Measurements from ENCODE around the gene RNF212B. TPM values are rescaled to one million over a fixed set of nuclear protein-coding genes. Genes with fewer than 3 reads are reported as not detected.

RNF212B gene
- total RNA-seq, 1 experiment from 2014 or later, result not detected

DNA sequence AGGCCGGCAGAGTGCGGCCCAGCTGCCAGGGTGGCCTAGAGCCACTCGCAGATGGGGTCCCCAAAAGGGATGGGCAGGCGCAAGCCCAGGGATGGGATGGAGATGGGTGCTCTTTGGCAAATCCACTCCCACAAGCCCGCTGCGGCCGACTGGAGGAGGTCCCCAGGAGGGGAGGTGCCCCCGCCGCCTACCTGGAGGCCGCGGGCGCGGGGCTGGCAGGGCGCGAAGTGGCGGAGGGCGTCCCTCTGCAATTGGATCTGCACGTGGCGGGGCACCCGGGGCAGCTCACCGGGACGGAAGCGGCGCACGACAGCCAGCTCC lies 64.2 kb downstream of the RNF212B start:
- Histone ChIP-seq H3K4me1 (ENCODE audit: low read length) (peaks cover 38% of the 10 kb centered on the region), H2AFZ (ENCODE audit: low read length) (peak overlapping the region; percentile 18; the same call in 1 of the 2 replicates), H4K20me1 (ENCODE audit: insufficient read depth, low read depth, low read length) (no peaks in the 10 kb centered on the region), H3K27me3 (ENCODE audit: low read length) (no peaks in the 10 kb centered on the region), H3K9ac (ENCODE audit: low read length) (peak overlapping the region; percentile 80), H3K79me2 (ENCODE audit: low read length) (peaks cover 35% of the 10 kb centered on the region), H3K9me2 (replicated peaks; ENCODE audit: insufficient read depth, low read length) (no peaks in the 10 kb centered on the region), H3K4me3 (ENCODE audit: low read length) (peak overlapping the region; percentile 74), H3K4me2 (ENCODE audit: low read depth, low read length, poor library complexity, severe bottlenecking) (peak overlapping the region; percentile 87), H3K36me3 (ENCODE audit: insufficient read depth, low read length) (peaks cover 23% of the 10 kb centered on the region; the same call in 1 of the 2 replicates), H3K27ac (ENCODE audit: low read length) (peak overlapping the region; percentile 73), H3K9me3 (ENCODE audit: low read length) (no peaks in the 10 kb centered on the region)
- no peak for DNase-seq

DNA sequence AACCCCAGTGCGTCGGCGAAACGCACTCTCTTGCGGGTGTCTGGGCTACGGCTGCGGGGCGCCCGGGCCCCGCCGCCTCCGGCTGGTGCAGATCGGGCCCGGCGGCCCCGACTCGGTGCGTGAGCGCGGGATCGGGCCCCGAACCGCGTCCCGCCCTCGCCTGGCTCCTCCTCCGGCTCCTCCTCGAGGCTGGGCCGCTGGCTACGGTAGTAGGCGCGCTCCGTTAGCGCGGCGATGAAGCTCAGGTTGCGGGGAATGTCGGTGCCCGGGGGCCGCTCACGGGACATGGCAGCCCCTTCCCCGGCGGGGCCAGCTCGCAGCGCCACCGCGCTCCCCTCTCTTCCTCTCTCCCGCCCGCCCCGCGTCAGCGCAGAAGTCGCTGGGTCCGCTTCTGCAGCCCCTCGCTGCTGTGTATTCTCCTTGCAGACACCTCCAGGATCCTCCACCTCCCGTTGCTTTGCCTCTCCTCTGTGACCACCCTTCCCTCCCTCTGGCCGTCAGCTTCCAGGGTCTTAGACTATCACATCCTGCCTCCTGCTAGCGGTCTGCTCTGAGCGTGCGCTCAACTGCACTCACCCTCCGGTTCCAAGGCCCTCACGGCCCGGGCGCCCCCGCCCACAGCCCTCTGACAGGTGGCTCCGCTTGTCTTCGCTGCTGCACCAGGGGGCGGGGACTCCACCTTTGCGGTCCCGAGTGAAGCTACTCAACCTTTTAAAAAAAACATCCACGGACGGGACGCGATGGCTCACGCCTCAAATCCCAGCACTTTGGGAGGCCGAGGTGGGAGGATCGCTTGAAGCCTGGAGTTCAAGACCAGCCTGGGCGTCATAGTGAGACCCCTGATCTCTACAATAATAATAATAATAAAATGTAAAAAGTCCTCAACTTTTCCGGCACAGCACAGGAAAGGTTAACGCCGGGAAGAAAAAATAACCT lies 64.8 kb downstream of the RNF212B start, which contains the start of gene PPP1R3E:
PPP1R3E (minus strand) TSS at position 570 of the 936 bp plus-strand sequence; CDS start at position 287, 283 bp downstream.
- Histone ChIP-seq H3K27ac (ENCODE audit: low read length) (peak within 1 kb of the TSS; percentile 73), H3K4me3 (ENCODE audit: low read length) (peak within 1 kb of the TSS; percentile 74), H3K9ac (ENCODE audit: low read length) (peak within 1 kb of the TSS; percentile 80), H3K27me3 (ENCODE audit: low read length) (no peaks in the 10 kb centered on the region), H2AFZ (ENCODE audit: low read length) (peak within 1 kb of the TSS; percentile 18; the same call in 1 of the 2 replicates), H3K9me3 (ENCODE audit: low read length) (no peaks in the 10 kb centered on the region), H4K20me1 (ENCODE audit: insufficient read depth, low read depth, low read length) (no peaks in the 10 kb centered on the region), H3K4me2 (ENCODE audit: low read depth, low read length, poor library complexity, severe bottlenecking) (peak within 1 kb of the TSS; percentile 87), H3K4me1 (ENCODE audit: low read length) (peaks cover 42% of the 10 kb centered on the region), H3K9me2 (replicated peaks; ENCODE audit: insufficient read depth, low read length) (no peaks in the 10 kb centered on the region), H3K79me2 (ENCODE audit: low read length) (peaks cover 41% of the 10 kb centered on the region), H3K36me3 (ENCODE audit: insufficient read depth, low read length) (peaks cover 18% of the 10 kb centered on the region; the same call in 1 of the 2 replicates)
- DNase-seq, result peak; percentile 95

DNA sequence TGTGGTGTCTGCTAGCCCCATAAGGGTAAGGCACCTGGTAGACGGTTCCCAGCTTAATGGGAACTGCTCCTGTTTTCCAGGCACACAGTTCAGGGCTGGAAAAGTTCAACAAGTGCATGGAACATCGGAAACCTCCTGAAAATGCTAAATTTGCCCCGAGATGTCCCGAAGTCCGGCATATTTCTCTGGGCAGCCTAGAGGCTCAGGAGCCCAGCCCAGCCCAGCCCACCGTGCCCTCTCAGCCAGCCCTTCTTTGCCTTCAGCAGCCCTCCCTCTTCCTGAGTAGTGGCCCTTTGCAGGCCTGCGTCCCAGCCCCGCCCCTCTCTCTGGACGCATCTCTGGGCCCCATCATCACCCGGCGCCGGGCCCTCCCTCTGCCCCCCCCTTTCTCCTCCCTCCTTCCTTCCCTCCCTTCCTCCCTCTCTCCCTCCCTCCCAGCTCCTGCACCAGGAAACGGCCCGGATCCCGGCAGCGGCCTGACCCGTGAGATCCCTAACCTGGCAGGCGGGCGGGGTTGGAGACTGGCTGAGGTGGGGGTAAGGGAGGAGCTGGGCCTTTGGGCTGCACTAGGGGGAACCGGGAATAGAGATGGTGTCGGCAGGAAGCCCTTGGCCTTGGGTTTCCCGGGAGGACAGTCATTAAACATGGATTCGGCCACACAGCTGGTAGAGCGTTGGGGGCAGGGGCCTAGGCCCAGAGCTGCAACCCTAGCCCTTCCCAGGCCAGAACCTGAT lies 68.8 kb downstream of the RNF212B start, which contains the start of gene BCL2L2:
BCL2L2 (plus strand) TSS at position 422 of the 734 bp plus-strand sequence. CDS start 935 bp downstream, outside the sequence.
- Histone ChIP-seq H3K4me2 (ENCODE audit: low read depth, low read length, poor library complexity, severe bottlenecking) (peak within 1 kb of the TSS; percentile 95), H3K79me2 (ENCODE audit: low read length) (peaks cover 54% of the 10 kb centered on the region), H3K36me3 (ENCODE audit: insufficient read depth, low read length) (peaks cover 9% of the 10 kb centered on the region; the same call in 1 of the 2 replicates), H3K9me3 (ENCODE audit: low read length) (no peaks in the 10 kb centered on the region), H3K27me3 (ENCODE audit: low read length) (no peaks in the 10 kb centered on the region), H2AFZ (ENCODE audit: low read length) (peak within 1 kb of the TSS; percentile 69; the same call in 1 of the 2 replicates), H3K4me3 (ENCODE audit: low read length) (peak within 1 kb of the TSS; percentile 97), H4K20me1 (ENCODE audit: insufficient read depth, low read depth, low read length) (no peaks in the 10 kb centered on the region), H3K4me1 (ENCODE audit: low read length) (peaks cover 37% of the 10 kb centered on the region), H3K9ac (ENCODE audit: low read length) (peak within 1 kb of the TSS; percentile 98), H3K27ac (ENCODE audit: low read length) (peak within 1 kb of the TSS; percentile 59), H3K9me2 (replicated peaks; ENCODE audit: insufficient read depth, low read length) (no peaks in the 10 kb centered on the region)
- peak; percentile 95 for DNase-seq

DNA sequence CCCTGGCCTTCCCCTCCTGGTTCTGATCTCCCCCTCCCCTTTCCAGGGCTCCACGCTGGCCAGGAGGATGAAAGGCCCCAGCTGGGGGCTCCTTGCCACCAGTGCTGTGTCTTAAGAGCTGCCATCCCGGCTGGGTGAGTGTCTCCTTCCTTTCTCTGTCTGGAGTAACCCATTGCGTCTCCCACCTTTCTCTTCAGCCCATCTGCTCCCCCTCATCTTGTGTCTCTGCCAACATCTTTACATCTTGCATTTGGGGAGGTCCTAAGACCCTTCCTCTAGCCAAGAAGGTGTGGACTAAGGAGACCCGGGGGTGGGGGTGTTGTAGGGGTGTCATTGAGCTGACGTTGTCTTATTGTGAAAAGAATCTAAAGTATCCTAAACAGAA lies 69.4 kb downstream of the RNF212B start:
- H3K36me3 ChIP-seq (ENCODE audit: insufficient read depth, low read length), result peaks cover 9% of the 10 kb centered on the region; the same call in 1 of the 2 replicates
- no peaks in the 10 kb centered on the region for H3K27me3 ChIP-seq (ENCODE audit: low read length)
- no peaks in the 10 kb centered on the region for H4K20me1 ChIP-seq (ENCODE audit: insufficient read depth, low read depth, low read length)
- H3K9me2 ChIP-seq (replicated peaks; ENCODE audit: insufficient read depth, low read length), result no peaks in the 10 kb centered on the region
- no peak overlapping the region for H2AFZ ChIP-seq (ENCODE audit: low read length)
- peak overlapping the region; percentile 95 for H3K4me2 ChIP-seq (ENCODE audit: low read depth, low read length, poor library complexity, severe bottlenecking)
- peaks cover 57% of the 10 kb centered on the region for H3K79me2 ChIP-seq (ENCODE audit: low read length)
- peak overlapping the region; percentile 98 for H3K9ac ChIP-seq (ENCODE audit: low read length)
- H3K9me3 ChIP-seq (ENCODE audit: low read length), result no peaks in the 10 kb centered on the region
- H3K4me3 ChIP-seq (ENCODE audit: low read length), result peak overlapping the region; percentile 97
- peaks cover 34% of the 10 kb centered on the region for H3K4me1 ChIP-seq (ENCODE audit: low read length)
- no peak for DNase-seq
- peak overlapping the region; percentile 59 for H3K27ac ChIP-seq (ENCODE audit: low read length)

DNA sequence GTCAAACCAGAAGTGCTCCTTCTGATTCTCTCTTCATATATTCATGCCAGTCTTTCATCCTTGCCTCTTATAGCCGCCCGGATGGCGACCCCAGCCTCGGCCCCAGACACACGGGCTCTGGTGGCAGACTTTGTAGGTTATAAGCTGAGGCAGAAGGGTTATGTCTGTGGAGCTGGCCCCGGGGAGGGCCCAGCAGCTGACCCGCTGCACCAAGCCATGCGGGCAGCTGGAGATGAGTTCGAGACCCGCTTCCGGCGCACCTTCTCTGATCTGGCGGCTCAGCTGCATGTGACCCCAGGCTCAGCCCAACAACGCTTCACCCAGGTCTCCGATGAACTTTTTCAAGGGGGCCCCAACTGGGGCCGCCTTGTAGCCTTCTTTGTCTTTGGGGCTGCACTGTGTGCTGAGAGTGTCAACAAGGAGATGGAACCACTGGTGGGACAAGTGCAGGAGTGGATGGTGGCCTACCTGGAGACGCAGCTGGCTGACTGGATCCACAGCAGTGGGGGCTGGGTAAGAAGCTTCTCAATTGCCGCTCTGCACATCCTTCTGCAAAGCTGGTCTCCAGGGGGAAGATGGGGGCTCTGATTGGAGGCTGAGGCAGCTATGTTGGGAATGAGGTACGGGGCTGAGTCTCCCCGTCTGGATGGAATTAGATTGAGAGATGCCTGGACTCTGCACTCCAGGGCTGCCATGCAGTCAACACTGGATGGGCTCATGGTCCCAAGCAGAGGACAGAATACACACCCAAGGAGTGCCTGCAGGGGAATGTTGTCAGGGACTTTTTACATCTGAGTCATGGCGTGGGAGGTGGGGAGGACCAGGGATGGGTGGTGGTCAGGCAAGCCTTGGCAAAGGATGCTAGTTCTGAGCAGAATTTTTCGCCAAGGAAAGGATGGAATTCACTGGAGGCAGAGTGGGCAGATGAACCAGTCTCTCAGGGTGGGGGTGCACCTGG lies 70.2 kb downstream of the RNF212B start:
- no peaks in the 10 kb centered on the region for H3K9me2 ChIP-seq (replicated peaks; ENCODE audit: insufficient read depth, low read length)
- DNase-seq, result no peak
- peaks cover 9% of the 10 kb centered on the region; the same call in 1 of the 2 replicates for H3K36me3 ChIP-seq (ENCODE audit: insufficient read depth, low read length)
- peaks cover 57% of the 10 kb centered on the region for H3K79me2 ChIP-seq (ENCODE audit: low read length)
- H3K27me3 ChIP-seq (ENCODE audit: low read length), result no peaks in the 10 kb centered on the region
- H3K9ac ChIP-seq (ENCODE audit: low read length), result peak overlapping the region; percentile 98
- H3K9me3 ChIP-seq (ENCODE audit: low read length), result no peaks in the 10 kb centered on the region
- peak overlapping the region; percentile 95 for H3K4me2 ChIP-seq (ENCODE audit: low read depth, low read length, poor library complexity, severe bottlenecking)
- H4K20me1 ChIP-seq (ENCODE audit: insufficient read depth, low read depth, low read length), result no peaks in the 10 kb centered on the region
- peak overlapping the region; percentile 59; the same call in 1 of the 2 replicates for H3K27ac ChIP-seq (ENCODE audit: low read length)
- peak overlapping the region; percentile 97 for H3K4me3 ChIP-seq (ENCODE audit: low read length)
- no peak overlapping the region for H2AFZ ChIP-seq (ENCODE audit: low read length)
- H3K4me1 ChIP-seq (ENCODE audit: low read length), result peaks cover 29% of the 10 kb centered on the region

DNA sequence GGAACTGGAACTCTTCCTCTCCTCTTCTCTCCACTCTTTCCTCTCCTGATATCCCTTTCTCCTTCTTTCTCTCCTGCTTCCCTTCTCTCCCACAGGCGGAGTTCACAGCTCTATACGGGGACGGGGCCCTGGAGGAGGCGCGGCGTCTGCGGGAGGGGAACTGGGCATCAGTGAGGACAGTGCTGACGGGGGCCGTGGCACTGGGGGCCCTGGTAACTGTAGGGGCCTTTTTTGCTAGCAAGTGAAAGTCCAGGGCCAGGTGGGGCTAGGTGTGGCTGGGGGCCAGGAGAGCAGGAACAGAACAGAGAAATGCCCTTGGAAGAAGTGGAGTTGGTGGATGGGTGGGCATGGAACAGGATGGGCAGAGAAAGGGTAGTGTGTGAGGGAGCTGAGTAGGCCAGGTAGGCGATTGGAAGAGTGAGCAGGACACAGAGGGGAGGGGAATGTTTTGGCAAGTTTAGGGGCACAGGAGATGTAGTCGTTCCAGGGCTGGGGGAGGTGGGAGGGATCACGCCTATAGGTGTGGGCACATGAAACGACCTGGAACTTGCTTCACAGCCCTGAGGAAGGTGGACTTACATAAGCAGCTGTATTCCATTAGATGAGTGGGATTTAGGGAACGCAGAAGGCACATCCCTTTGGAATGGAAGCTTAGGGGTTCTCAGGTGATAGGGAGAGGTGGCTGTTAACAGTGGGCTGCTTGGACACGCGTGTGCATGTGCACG lies 71.1 kb downstream of the RNF212B start:
- DNase-seq, result no peak
- no peak overlapping the region for H2AFZ ChIP-seq (ENCODE audit: low read length)
- H3K9me2 ChIP-seq (replicated peaks; ENCODE audit: insufficient read depth, low read length), result no peaks in the 10 kb centered on the region
- H4K20me1 ChIP-seq (ENCODE audit: insufficient read depth, low read depth, low read length), result no peaks in the 10 kb centered on the region
- 0 out of 2 replicates have a peak overlapping the region, but pooled peaks have one; percentile 98 for H3K9ac ChIP-seq (ENCODE audit: low read length)
- no peaks in the 10 kb centered on the region for H3K27me3 ChIP-seq (ENCODE audit: low read length)
- H3K79me2 ChIP-seq (ENCODE audit: low read length), result peaks cover 54% of the 10 kb centered on the region
- H3K9me3 ChIP-seq (ENCODE audit: low read length), result no peaks in the 10 kb centered on the region
- H3K36me3 ChIP-seq (ENCODE audit: insufficient read depth, low read length), result peaks cover 9% of the 10 kb centered on the region; the same call in 1 of the 2 replicates
- no peak overlapping the region for H3K27ac ChIP-seq (ENCODE audit: low read length)
- peaks cover 26% of the 10 kb centered on the region for H3K4me1 ChIP-seq (ENCODE audit: low read length)
- H3K4me3 ChIP-seq (ENCODE audit: low read length), result no peak overlapping the region
- no peak overlapping the region for H3K4me2 ChIP-seq (ENCODE audit: low read depth, low read length, poor library complexity, severe bottlenecking)

DNA sequence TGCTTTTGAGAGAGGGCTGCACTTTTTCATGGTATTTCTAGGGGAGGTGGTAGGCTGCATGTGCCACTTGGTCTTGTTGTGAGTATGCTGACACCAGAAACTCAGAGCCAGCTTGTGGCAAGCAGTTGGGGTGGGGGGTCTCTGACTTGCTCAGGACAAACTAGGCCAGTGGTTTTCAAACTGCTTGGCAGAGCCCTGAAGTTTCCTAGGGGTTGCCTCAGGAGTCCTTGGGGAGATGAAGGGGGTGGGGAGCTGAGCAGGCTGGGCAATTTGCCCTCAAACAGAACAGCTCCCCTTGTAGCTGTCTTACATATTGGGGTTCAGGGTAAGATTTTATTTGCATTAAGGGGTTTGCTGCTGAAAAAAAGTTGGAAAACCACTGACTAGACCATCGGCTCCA lies 72.8 kb downstream of the RNF212B start:
- H3K36me3 ChIP-seq (ENCODE audit: insufficient read depth, low read length), result peaks cover 9% of the 10 kb centered on the region; the same call in 1 of the 2 replicates
- H4K20me1 ChIP-seq (ENCODE audit: insufficient read depth, low read depth, low read length), result no peaks in the 10 kb centered on the region
- no peaks in the 10 kb centered on the region for H3K27me3 ChIP-seq (ENCODE audit: low read length)
- no peak overlapping the region for H2AFZ ChIP-seq (ENCODE audit: low read length)
- no peaks in the 10 kb centered on the region for H3K9me3 ChIP-seq (ENCODE audit: low read length)
- peaks cover 54% of the 10 kb centered on the region for H3K79me2 ChIP-seq (ENCODE audit: low read length)
- H3K27ac ChIP-seq (ENCODE audit: low read length), result no peak overlapping the region
- no peaks in the 10 kb centered on the region for H3K9me2 ChIP-seq (replicated peaks; ENCODE audit: insufficient read depth, low read length)
- H3K4me3 ChIP-seq (ENCODE audit: low read length), result no peak overlapping the region
- H3K4me2 ChIP-seq (ENCODE audit: low read depth, low read length, poor library complexity, severe bottlenecking), result no peak overlapping the region
- no peak for DNase-seq
- H3K9ac ChIP-seq (ENCODE audit: low read length), result no peak overlapping the region
- H3K4me1 ChIP-seq (ENCODE audit: low read length), result peaks cover 24% of the 10 kb centered on the region
